ENCODE results near the gene ME3.

GRCh38 chr11:86478348-86478747 is 194.1 kb downstream of the ME3 start:
- TF ChIP-seq GATA3 (IDR thresholded peaks at IDR 0.05; ENCODE audit: low read depth, low read length) (no peak), GATA2 (IDR thresholded peaks at IDR 0.05; ENCODE audit: low read depth, low read length) (no peak)

All from SH-SY5Y (cell line).